HEK293 (cell line): ENCODE data around the gene MARK3.
A peak's percentile ranks its signal among the peaks of the same experiment; 100 is the strongest.

Experiments
- ELK4 ChIP-seq: IDR thresholded peaks from 2 replicates; pipeline ENCODE4 v1.6.1; 2011; ENCODE audit warnings: mild to moderate bottlenecking, low read depth, low read length, borderline replicate concordance
- GLIS1 ChIP-seq: fragments of 450-650 bp; formaldehyde crosslinking; IDR thresholded peaks from 2 replicates; pipeline ENCODE4 v1.5.1; 2016; ENCODE audit warnings: missing biosample characterization, missing genetic modification characterization
- HOXA7 ChIP-seq: sonication (generic); formaldehyde crosslinking; IDR thresholded peaks from 2 replicates; pipeline ENCODE4 v1.8.1; 2022; ENCODE audit warnings: missing genetic modification reagents, borderline replicate concordance
- HOXD13 ChIP-seq: sonication (generic); formaldehyde crosslinking; IDR thresholded peaks from 2 replicates; pipeline ENCODE4 v1.8.0; 2022; ENCODE audit warnings: missing genetic modification reagents, borderline replicate concordance
- WT1 ChIP-seq: fragments of 450-650 bp; formaldehyde crosslinking; IDR thresholded peaks from 2 replicates; pipeline ENCODE4 v1.5.1; 2016; ENCODE audit warnings: missing biosample characterization, missing genetic modification characterization
- YY1 ChIP-seq: fragments of 450-650 bp; formaldehyde crosslinking; IDR thresholded peaks from 2 replicates; pipeline ENCODE4 v1.5.1; 2018; ENCODE audit warnings: missing biosample characterization, missing genetic modification characterization
- ZBTB20 ChIP-seq: fragments of 450-650 bp; formaldehyde crosslinking; IDR thresholded peaks from 2 replicates; pipeline ENCODE4 v1.5.1; 2016; ENCODE audit warnings: missing biosample characterization, missing genetic modification characterization
- ZBTB8A ChIP-seq: fragments of 450-650 bp; formaldehyde crosslinking; IDR thresholded peaks from 2 replicates; pipeline ENCODE4 v1.5.1; 2016; ENCODE audit warnings: missing biosample characterization, missing genetic modification characterization
- ZNF155 ChIP-seq: fragments of 450-650 bp; formaldehyde crosslinking; IDR thresholded peaks from 2 replicates; pipeline ENCODE4 v1.5.1; 2016; ENCODE audit warnings: missing biosample characterization, missing genetic modification characterization
- ZNF169 ChIP-seq: fragments of 450-650 bp; formaldehyde crosslinking; IDR thresholded peaks from 2 replicates; pipeline ENCODE4 v1.5.1; 2016; ENCODE audit warnings: missing biosample characterization, missing genetic modification characterization
- ZNF184 ChIP-seq: fragments of 450-650 bp; IDR thresholded peaks from 2 replicates; pipeline ENCODE4 v1.5.1; 2018; ENCODE audit warnings: missing biosample characterization, mild to moderate bottlenecking, missing genetic modification characterization
- ZNF214 ChIP-seq: fragments of 450-650 bp; formaldehyde crosslinking; IDR thresholded peaks from 2 replicates; pipeline ENCODE4 v1.5.1; 2017; ENCODE audit warnings: missing biosample characterization, mild to moderate bottlenecking, missing genetic modification characterization, borderline replicate concordance
- ZNF274 ChIP-seq, 2 experiments: fragments of 200-500 bp in 1 of 2; fragments of 450-650 bp in 1 of 2; sonication (Bioruptor generic) in 1 of 2; formaldehyde crosslinking in 1 of 2; IDR thresholded peaks; 2 replicates each; pipeline versions ENCODE4 v1.5.1 to v1.6.1; 2014 to 2016; ENCODE audit warnings: borderline replicate concordance in 1 of 2, inconsistent platforms in 1 of 2, low read length in 1 of 2, missing biosample characterization in 1 of 2, missing genetic modification characterization in 1 of 2
- ZNF324 ChIP-seq: fragments of 450-650 bp; formaldehyde crosslinking; IDR thresholded peaks from 2 replicates; pipeline ENCODE4 v1.5.1; 2016; ENCODE audit warnings: missing biosample characterization, missing genetic modification characterization
- ZNF37A ChIP-seq: fragments of 450-650 bp; IDR thresholded peaks from 2 replicates; pipeline ENCODE4 v1.5.1; 2018; ENCODE audit warnings: missing biosample characterization, missing genetic modification characterization
- ZNF416 ChIP-seq: fragments of 450-650 bp; formaldehyde crosslinking; IDR thresholded peaks from 2 replicates; pipeline ENCODE4 v1.5.1; 2016; ENCODE audit warnings: missing biosample characterization, missing genetic modification characterization
- ZNF423 ChIP-seq: fragments of 450-650 bp; formaldehyde crosslinking; IDR thresholded peaks from 2 replicates; pipeline ENCODE4 v1.5.1; 2016; ENCODE audit warnings: missing biosample characterization, missing genetic modification characterization
- ZNF518A ChIP-seq: fragments of 450-650 bp; formaldehyde crosslinking; conservative IDR thresholded peaks from 2 replicates; pipeline ENCODE4 v1.5.1; 2016; ENCODE audit warnings: low read depth, missing biosample characterization, missing genetic modification characterization
- ZNF544 ChIP-seq: fragments of 450-650 bp; formaldehyde crosslinking; IDR thresholded peaks from 2 replicates; pipeline ENCODE4 v1.5.0; 2017; ENCODE audit warnings: missing biosample characterization, missing genetic modification characterization
- ZNF621 ChIP-seq: fragments of 450-650 bp; formaldehyde crosslinking; IDR thresholded peaks from 2 replicates; pipeline ENCODE4 v1.5.1; 2017; ENCODE audit warnings: missing biosample characterization, missing genetic modification characterization
- ZNF658 ChIP-seq: fragments of 450-650 bp; formaldehyde crosslinking; IDR thresholded peaks from 2 replicates; pipeline ENCODE4; 2016; ENCODE audit warnings: missing biosample characterization, missing genetic modification characterization
- ZNF692 ChIP-seq: fragments of 450-650 bp; formaldehyde crosslinking; IDR thresholded peaks from 2 replicates; pipeline ENCODE4 v1.5.1; 2016; ENCODE audit warnings: missing biosample characterization, missing genetic modification characterization
- TF ChIP-seq, protein P1 (sequence below): fragments of 450-650 bp; formaldehyde crosslinking; IDR thresholded peaks from 2 replicates; pipeline ENCODE4 v1.5.1; 2016; ENCODE audit warnings: missing biosample characterization, missing genetic modification characterization
- TF ChIP-seq, protein P2 (sequence below): fragments of 450-650 bp; formaldehyde crosslinking; IDR thresholded peaks from 2 replicates; pipeline ENCODE4 v1.5.1; 2017; ENCODE audit warnings: missing biosample characterization, missing genetic modification characterization
- TF ChIP-seq, protein P3 (sequence below): fragments of 450-650 bp; formaldehyde crosslinking; IDR thresholded peaks from 2 replicates; pipeline ENCODE4 v1.5.1; 2016; ENCODE audit warnings: missing biosample characterization, missing genetic modification characterization

The MARK3 gene

GRCh38 chr14:103518422-103519042 lies 133.3 kb downstream of the MARK3 start (continued):
- TF ChIP-seq ELK4: no peak
- no peak for TF ChIP-seq WT1 (tag by site-specific recombination)
- no peak for TF ChIP-seq ZNF692 (tag by site-specific recombination)
- TF ChIP-seq ZNF544: no peak
- no peak for TF ChIP-seq ZNF184 (tag by site-specific recombination)
- TF ChIP-seq ZNF155 (tag by site-specific recombination): no peak
- TF ChIP-seq ZBTB20 (tag by site-specific recombination): no peak
- TF ChIP-seq ZNF37A (tag by site-specific recombination): no peak
- TF ChIP-seq, protein P1, sequence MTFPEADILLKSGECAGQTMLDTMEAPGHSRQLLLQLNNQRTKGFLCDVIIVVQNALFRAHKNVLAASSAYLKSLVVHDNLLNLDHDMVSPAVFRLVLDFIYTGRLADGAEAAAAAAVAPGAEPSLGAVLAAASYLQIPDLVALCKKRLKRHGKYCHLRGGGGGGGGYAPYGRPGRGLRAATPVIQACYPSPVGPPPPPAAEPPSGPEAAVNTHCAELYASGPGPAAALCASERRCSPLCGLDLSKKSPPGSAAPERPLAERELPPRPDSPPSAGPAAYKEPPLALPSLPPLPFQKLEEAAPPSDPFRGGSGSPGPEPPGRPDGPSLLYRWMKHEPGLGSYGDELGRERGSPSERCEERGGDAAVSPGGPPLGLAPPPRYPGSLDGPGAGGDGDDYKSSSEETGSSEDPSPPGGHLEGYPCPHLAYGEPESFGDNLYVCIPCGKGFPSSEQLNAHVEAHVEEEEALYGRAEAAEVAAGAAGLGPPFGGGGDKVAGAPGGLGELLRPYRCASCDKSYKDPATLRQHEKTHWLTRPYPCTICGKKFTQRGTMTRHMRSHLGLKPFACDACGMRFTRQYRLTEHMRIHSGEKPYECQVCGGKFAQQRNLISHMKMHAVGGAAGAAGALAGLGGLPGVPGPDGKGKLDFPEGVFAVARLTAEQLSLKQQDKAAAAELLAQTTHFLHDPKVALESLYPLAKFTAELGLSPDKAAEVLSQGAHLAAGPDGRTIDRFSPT (tag by site-specific recombination): peak; percentile 32; the same call in 1 of the 2 replicates
- TF ChIP-seq, protein P2, sequence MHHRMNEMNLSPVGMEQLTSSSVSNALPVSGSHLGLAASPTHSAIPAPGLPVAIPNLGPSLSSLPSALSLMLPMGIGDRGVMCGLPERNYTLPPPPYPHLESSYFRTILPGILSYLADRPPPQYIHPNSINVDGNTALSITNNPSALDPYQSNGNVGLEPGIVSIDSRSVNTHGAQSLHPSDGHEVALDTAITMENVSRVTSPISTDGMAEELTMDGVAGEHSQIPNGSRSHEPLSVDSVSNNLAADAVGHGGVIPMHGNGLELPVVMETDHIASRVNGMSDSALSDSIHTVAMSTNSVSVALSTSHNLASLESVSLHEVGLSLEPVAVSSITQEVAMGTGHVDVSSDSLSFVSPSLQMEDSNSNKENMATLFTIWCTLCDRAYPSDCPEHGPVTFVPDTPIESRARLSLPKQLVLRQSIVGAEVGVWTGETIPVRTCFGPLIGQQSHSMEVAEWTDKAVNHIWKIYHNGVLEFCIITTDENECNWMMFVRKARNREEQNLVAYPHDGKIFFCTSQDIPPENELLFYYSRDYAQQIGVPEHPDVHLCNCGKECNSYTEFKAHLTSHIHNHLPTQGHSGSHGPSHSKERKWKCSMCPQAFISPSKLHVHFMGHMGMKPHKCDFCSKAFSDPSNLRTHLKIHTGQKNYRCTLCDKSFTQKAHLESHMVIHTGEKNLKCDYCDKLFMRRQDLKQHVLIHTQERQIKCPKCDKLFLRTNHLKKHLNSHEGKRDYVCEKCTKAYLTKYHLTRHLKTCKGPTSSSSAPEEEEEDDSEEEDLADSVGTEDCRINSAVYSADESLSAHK (tag by site-specific recombination): no peak
- TF ChIP-seq ZBTB8A: peak; percentile 59
- TF ChIP-seq GLIS1 (tag by site-specific recombination): peak; percentile 73
- TF ChIP-seq ZNF169 (tag by site-specific recombination): no peak
- no peak for TF ChIP-seq ZNF658
- no peak for TF ChIP-seq ZNF518A (tag by site-specific recombination)
- TF ChIP-seq HOXD13 (CRISPR knock-in tag): no peak
- TF ChIP-seq ZNF274 (IDR thresholded peaks at IDR 0.05; ENCODE audit: low read length): no peak
- no peak for TF ChIP-seq ZNF274 (tag by site-specific recombination; IDR thresholded peaks at IDR 0.05; ENCODE audit: borderline replicate concordance)
- TF ChIP-seq ZNF324 (tag by site-specific recombination): no peak
- no peak for TF ChIP-seq ZNF621 (tag by site-specific recombination)
- 0 out of 2 replicates have a peak, but pooled peaks have one; percentile 46 for TF ChIP-seq YY1 (tag by site-specific recombination)
- TF ChIP-seq ZNF416 (tag by site-specific recombination): no peak
- no peak for TF ChIP-seq ZNF214 (tag by site-specific recombination)
- TF ChIP-seq ZNF423: peak; percentile 96
- no peak for TF ChIP-seq HOXA7
- TF ChIP-seq, protein P3, sequence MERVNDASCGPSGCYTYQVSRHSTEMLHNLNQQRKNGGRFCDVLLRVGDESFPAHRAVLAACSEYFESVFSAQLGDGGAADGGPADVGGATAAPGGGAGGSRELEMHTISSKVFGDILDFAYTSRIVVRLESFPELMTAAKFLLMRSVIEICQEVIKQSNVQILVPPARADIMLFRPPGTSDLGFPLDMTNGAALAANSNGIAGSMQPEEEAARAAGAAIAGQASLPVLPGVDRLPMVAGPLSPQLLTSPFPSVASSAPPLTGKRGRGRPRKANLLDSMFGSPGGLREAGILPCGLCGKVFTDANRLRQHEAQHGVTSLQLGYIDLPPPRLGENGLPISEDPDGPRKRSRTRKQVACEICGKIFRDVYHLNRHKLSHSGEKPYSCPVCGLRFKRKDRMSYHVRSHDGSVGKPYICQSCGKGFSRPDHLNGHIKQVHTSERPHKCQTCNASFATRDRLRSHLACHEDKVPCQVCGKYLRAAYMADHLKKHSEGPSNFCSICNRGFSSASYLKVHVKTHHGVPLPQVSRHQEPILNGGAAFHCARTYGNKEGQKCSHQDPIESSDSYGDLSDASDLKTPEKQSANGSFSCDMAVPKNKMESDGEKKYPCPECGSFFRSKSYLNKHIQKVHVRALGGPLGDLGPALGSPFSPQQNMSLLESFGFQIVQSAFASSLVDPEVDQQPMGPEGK (tag by site-specific recombination): peak; percentile 99
